ENCODE results near the gene FRYL. TPM values are rescaled to one million over a fixed set of nuclear protein-coding genes. Genes with fewer than 3 reads are reported as not detected.

The FRYL gene
- total RNA-seq, 2 experiments from 2014 or later = 85.4 to 88.5 TPM

GRCh38 chr4:48554606-48555005 lies 225.5 kb downstream of the FRYL start:
- intact Hi-C loops (cut with micrococcal nuclease; ENCODE audit: unreplicated experiment) = no loop called here
- H3K36me3 ChIP-seq (ENCODE audit: insufficient read depth, low read length) = peaks cover 72% of the 10 kb centered on the region
- no peak for DNase-seq (ENCODE audit: low spot score)
- 0 out of 2 replicates have a peak, but pooled peaks cover 7% of the 10 kb centered on the region for H3K9me3 ChIP-seq (ENCODE audit: low read length)
- H3K4me2 ChIP-seq (ENCODE audit: low read length) = no peak overlapping the region
- no peaks in the 10 kb centered on the region for H4K20me1 ChIP-seq (ENCODE audit: insufficient read depth, low read length)
- H3K4me1 ChIP-seq (ENCODE audit: insufficient read depth, low read length, poor library complexity, severe bottlenecking) = no peaks in the 10 kb centered on the region
- H3K9me2 ChIP-seq (ENCODE audit: insufficient read depth, low read length) = no peaks in the 10 kb centered on the region
- no TSS peak for BruUV-seq (replicated peaks)
- ChIA-PET POLR2A (interaction anchor here (1.2 kb wide), 1 partner anchor 29 kb away, joined by 3 read pairs; no protein-coding TSS in a partner anchor), CTCF (ENCODE audit: unreplicated experiment) (no interaction called here)
- H3K79me2 ChIP-seq (ENCODE audit: insufficient read depth, low read depth, low read length) = no peaks in the 10 kb centered on the region
- TF ChIP-seq EZH2phosphoT487 (IDR thresholded peaks at IDR 0.05; ENCODE audit: borderline replicate concordance, low read depth, low read length) (no peak), CTCF (conservative IDR thresholded peaks at IDR 0.05; ENCODE audit: low read length) (no peak)
- no peak overlapping the region for H2AFZ ChIP-seq (ENCODE audit: low read length)
- H3K27ac ChIP-seq (ENCODE audit: low read depth, low read length, poor library complexity, severe bottlenecking) = no peak overlapping the region
- H3K4me3 ChIP-seq (ENCODE audit: low read depth, low read length, poor library complexity, severe bottlenecking) = no peak overlapping the region

GRCh38 chr4:48553720-48554119 lies 226.4 kb downstream of the FRYL start:
- Histone ChIP-seq H3K4me2 (ENCODE audit: low read length) (no peak overlapping the region), H3K9me2 (ENCODE audit: insufficient read depth, low read length) (no peaks in the 10 kb centered on the region)
- POLR2A ChIA-PET = no interaction called here

More at GRCh38 chr4:48553720-48554119, 226.4 kb downstream of the FRYL start:
- Histone ChIP-seq H4K20me1 (ENCODE audit: insufficient read depth, low read length) (no peaks in the 10 kb centered on the region), H3K36me3 (ENCODE audit: insufficient read depth, low read length) (peaks cover 74% of the 10 kb centered on the region), H3K4me1 (ENCODE audit: insufficient read depth, low read length, poor library complexity, severe bottlenecking) (no peaks in the 10 kb centered on the region), H3K79me2 (ENCODE audit: insufficient read depth, low read depth, low read length) (no peaks in the 10 kb centered on the region), H3K4me3 (ENCODE audit: low read depth, low read length, poor library complexity, severe bottlenecking) (no peak overlapping the region), H3K27ac (ENCODE audit: low read depth, low read length, poor library complexity, severe bottlenecking) (no peak overlapping the region), H2AFZ (ENCODE audit: low read length) (no peak overlapping the region), H3K9me3 (ENCODE audit: low read length) (0 out of 2 replicates have a peak, but pooled peaks cover 7% of the 10 kb centered on the region)
- no TSS peak for BruUV-seq (replicated peaks)
- CTCF ChIA-PET (ENCODE audit: unreplicated experiment) = no interaction called here
- intact Hi-C loops (cut with micrococcal nuclease; ENCODE audit: unreplicated experiment) = no loop called here
- no peak for TF ChIP-seq EZH2phosphoT487 (IDR thresholded peaks at IDR 0.05; ENCODE audit: borderline replicate concordance, low read depth, low read length)
- no peak for TF ChIP-seq CTCF (conservative IDR thresholded peaks at IDR 0.05; ENCODE audit: low read length)
- DNase-seq (ENCODE audit: low spot score) = no peak

Measured in OCI-LY7 (cell line).